NB4 (cell line): ENCODE measurements around the gene ATP12A.

Source experiments
- DNase-seq: peaks from one replicate; pipeline ENCODE4 v3.0.0; 2010; ENCODE audit warnings: low read depth
- H3K4me3 ChIP-seq: one replicate; pipeline ENCODE4 v1.5.1; 2011; ENCODE audit warnings: mild to moderate bottlenecking, low read depth, low read length, moderate library complexity
- CTCF ChIP-seq: IDR thresholded peaks from one replicate; pipeline ENCODE4 v1.5.1; 2012; ENCODE audit warnings: low read depth, low read length
- MAX ChIP-seq: IDR thresholded peaks from 2 replicates; pipeline ENCODE4 v1.6.1; 2011; ENCODE audit warnings: low read depth, low read length
- MYC ChIP-seq: IDR thresholded peaks from 2 replicates; pipeline ENCODE4 v1.6.1; 2011; ENCODE audit warnings: low read depth, low read length
- POLR2A ChIP-seq: IDR thresholded peaks from 2 replicates; pipeline ENCODE4 v1.6.1; 2011; ENCODE audit warnings: mild to moderate bottlenecking; ENCODE audit not compliant: insufficient read length; ENCODE audit errors: extremely low read depth

Gene ATP12A

GRCh38 chr13:24740014-24740890 is 60.0 kb downstream of the ATP12A start:
- no peak for DNase-seq
- TF ChIP-seq MYC (no peak), MAX (no peak), POLR2A (no peak), CTCF (no peak)
- H3K4me3 ChIP-seq, result no peak overlapping the region

- DNase-seq, result peak; percentile 56
- H3K4me3 ChIP-seq, result no peak overlapping the region
- TF ChIP-seq CTCF (peak; percentile 62), MYC (no peak), MAX (no peak; the same call in 1 of the 2 replicates), POLR2A (no peak)
Observed at GRCh38 chr13:24741016-24741662, 60.9 kb downstream of the ATP12A start.

- H3K4me3 ChIP-seq, result no peak overlapping the region
- TF ChIP-seq MYC (no peak), POLR2A (no peak), MAX (no peak), CTCF (no peak)
- no peak for DNase-seq
Observed at GRCh38 chr13:24741791-24742190, 61.6 kb downstream of the ATP12A start.

- no peak overlapping the region for H3K4me3 ChIP-seq
- no peak for DNase-seq
- TF ChIP-seq POLR2A (no peak), CTCF (no peak), MAX (no peak), MYC (no peak)
Observed at GRCh38 chr13:24742294-24742693, 62.1 kb downstream of the ATP12A start.

- TF ChIP-seq CTCF, result no peak
- TF ChIP-seq MAX, result no peak
- no peak for TF ChIP-seq MYC
- TF ChIP-seq POLR2A, result no peak
- no peak for DNase-seq
- no peak overlapping the region for H3K4me3 ChIP-seq
Observed at GRCh38 chr13:24742977-24743376, 62.8 kb downstream of the ATP12A start.
